ENCODE results near the gene CXorf65.

Gene CXorf65

GRCh38 chrX:71128915-71129765 is 22.6 kb upstream of the CXorf65 start:
- H3K27ac ChIP-seq (ENCODE audit: low read length), result no peak overlapping the region
- no peak overlapping the region for H3K4me3 ChIP-seq (ENCODE audit: low read length in 2 of 2)
- H3K27me3 ChIP-seq (ENCODE audit: control insufficient read depth in 1 of 2, insufficient read depth in 2 of 2, low read length in 2 of 2), result peaks cover 0 to 12% of the 10 kb centered on the region in 2 donors
- H3K36me3 ChIP-seq (ENCODE audit: control insufficient read depth in 2 of 2, insufficient read depth in 2 of 2, low read length in 2 of 2), result peaks cover 39 to 59% of the 10 kb centered on the region in 2 donors
- H3K4me1 ChIP-seq (ENCODE audit: control insufficient read depth, insufficient read depth, low read length), result peaks cover 4% of the 10 kb centered on the region
- no peaks in the 10 kb centered on the region for H3K9me3 ChIP-seq (ENCODE audit: control insufficient read depth in 2 of 2, low read length in 2 of 2)
- H3K9ac ChIP-seq (ENCODE audit: low read length in 2 of 2), result no peak overlapping the region

- H3K9ac ChIP-seq (ENCODE audit: low read length in 2 of 2), result no peak overlapping the region
- H3K4me3 ChIP-seq (ENCODE audit: low read length in 2 of 2), result no peak overlapping the region
- peaks cover 0 to 14% of the 10 kb centered on the region in 2 donors for H3K27me3 ChIP-seq (ENCODE audit: control insufficient read depth in 1 of 2, insufficient read depth in 2 of 2, low read length in 2 of 2)
- H3K4me1 ChIP-seq (ENCODE audit: control insufficient read depth, insufficient read depth, low read length), result peaks cover 4% of the 10 kb centered on the region
- H3K36me3 ChIP-seq (ENCODE audit: control insufficient read depth in 2 of 2, insufficient read depth in 2 of 2, low read length in 2 of 2), result peaks cover 47 to 66% of the 10 kb centered on the region in 2 donors
- H3K9me3 ChIP-seq (ENCODE audit: control insufficient read depth in 2 of 2, low read length in 2 of 2), result no peaks in the 10 kb centered on the region
- no peak overlapping the region for H3K27ac ChIP-seq (ENCODE audit: low read length)
Measured at GRCh38 chrX:71128166-71128833, 21.8 kb upstream of the CXorf65 start.

- Histone ChIP-seq H3K27ac (ENCODE audit: low read length) (peak overlapping the region; percentile 49), H3K9ac (ENCODE audit: low read length in 2 of 2) (peak overlapping the region; percentile 58 to 73), H3K4me1 (ENCODE audit: control insufficient read depth, insufficient read depth, low read length) (peaks cover 6% of the 10 kb centered on the region)
Measured at GRCh38 chrX:71118985-71119535, 12.5 kb upstream of the CXorf65 start.

GRCh38 chrX:71118032-71118984 is 11.8 kb upstream of the CXorf65 start, which contains the start of gene MED12:
Gene MED12, plus strand, starts transcription at chrX:71118596. Its CDS starts 159 bp downstream, at chrX:71118755.
- no peaks in the 10 kb centered on the region for H3K9me3 ChIP-seq (ENCODE audit: control insufficient read depth in 2 of 2, low read length in 2 of 2)
- H3K9ac ChIP-seq (ENCODE audit: low read length in 2 of 2), result peak within 1 kb of the TSS; percentile 72 to 73
- H3K36me3 ChIP-seq (ENCODE audit: control insufficient read depth in 2 of 2, insufficient read depth in 2 of 2, low read length in 2 of 2), result peaks cover 25% of the 10 kb centered on the region in 2 donors
- peaks cover 6% of the 10 kb centered on the region for H3K4me1 ChIP-seq (ENCODE audit: control insufficient read depth, insufficient read depth, low read length)
- peaks cover 0 to 3% of the 10 kb centered on the region in 2 donors for H3K27me3 ChIP-seq (ENCODE audit: control insufficient read depth in 1 of 2, insufficient read depth in 2 of 2, low read length in 2 of 2)
- peak within 1 kb of the TSS; percentile 49 for H3K27ac ChIP-seq (ENCODE audit: low read length)
- H3K4me3 ChIP-seq (ENCODE audit: low read length in 2 of 2), result peak within 1 kb of the TSS; percentile 70 to 73

More at GRCh38 chrX:71118985-71119535, 12.5 kb upstream of the CXorf65 start:
- H3K36me3 ChIP-seq (ENCODE audit: control insufficient read depth in 2 of 2, insufficient read depth in 2 of 2, low read length in 2 of 2), result peaks cover 31 to 32% of the 10 kb centered on the region in 2 donors
- no peaks in the 10 kb centered on the region for H3K9me3 ChIP-seq (ENCODE audit: control insufficient read depth in 2 of 2, low read length in 2 of 2)
- H3K4me3 ChIP-seq (ENCODE audit: low read length in 2 of 2), result peak overlapping the region; percentile 70 to 73
- peaks cover 0 to 5% of the 10 kb centered on the region in 2 donors for H3K27me3 ChIP-seq (ENCODE audit: control insufficient read depth in 1 of 2, insufficient read depth in 2 of 2, low read length in 2 of 2)

GRCh38 chrX:71117358-71117757 is 10.8 kb upstream of the CXorf65 start:
- no peak overlapping the region for H3K9ac ChIP-seq (ENCODE audit: low read length in 2 of 2)
- no peaks in the 10 kb centered on the region for H3K9me3 ChIP-seq (ENCODE audit: control insufficient read depth in 2 of 2, low read length in 2 of 2)
- peaks cover 15 to 16% of the 10 kb centered on the region in 2 donors for H3K36me3 ChIP-seq (ENCODE audit: control insufficient read depth in 2 of 2, insufficient read depth in 2 of 2, low read length in 2 of 2)
- H3K4me1 ChIP-seq (ENCODE audit: control insufficient read depth, insufficient read depth, low read length), result peaks cover 6% of the 10 kb centered on the region
- no peak overlapping the region for H3K4me3 ChIP-seq (ENCODE audit: low read length in 2 of 2)
- H3K27ac ChIP-seq (ENCODE audit: low read length), result no peak overlapping the region
- H3K27me3 ChIP-seq (ENCODE audit: control insufficient read depth in 1 of 2, insufficient read depth in 2 of 2, low read length in 2 of 2), result peaks cover 0 to 3% of the 10 kb centered on the region in 2 donors

GRCh38 chrX:71111921-71112431 is 5.4 kb upstream of the CXorf65 start:
- Histone ChIP-seq H3K36me3 (ENCODE audit: control insufficient read depth in 2 of 2, insufficient read depth in 2 of 2, low read length in 2 of 2) (no peaks in the 10 kb centered on the region), H3K27ac (ENCODE audit: low read length) (no peak overlapping the region), H3K27me3 (ENCODE audit: control insufficient read depth in 1 of 2, insufficient read depth in 2 of 2, low read length in 2 of 2) (peaks cover 0 to 21% of the 10 kb centered on the region in 2 donors), H3K4me1 (ENCODE audit: control insufficient read depth, insufficient read depth, low read length) (peaks cover 2% of the 10 kb centered on the region), H3K4me3 (ENCODE audit: low read length in 2 of 2) (no peak overlapping the region), H3K9ac (ENCODE audit: low read length in 2 of 2) (no peak overlapping the region), H3K9me3 (ENCODE audit: control insufficient read depth in 2 of 2, low read length in 2 of 2) (no peaks in the 10 kb centered on the region)

- Histone ChIP-seq H3K4me1 (ENCODE audit: control insufficient read depth, insufficient read depth, low read length) (peaks cover 2% of the 10 kb centered on the region), H3K27ac (ENCODE audit: low read length) (no peak within 1 kb of the TSS), H3K9ac (ENCODE audit: low read length in 2 of 2) (no peak within 1 kb of the TSS), H3K4me3 (ENCODE audit: low read length in 2 of 2) (no peak within 1 kb of the TSS), H3K36me3 (ENCODE audit: control insufficient read depth in 2 of 2, insufficient read depth in 2 of 2, low read length in 2 of 2) (no peaks in the 10 kb centered on the region), H3K27me3 (ENCODE audit: control insufficient read depth in 1 of 2, insufficient read depth in 2 of 2, low read length in 2 of 2) (peaks cover 0 to 24% of the 10 kb centered on the region in 2 donors), H3K9me3 (ENCODE audit: control insufficient read depth in 2 of 2, low read length in 2 of 2) (no peaks in the 10 kb centered on the region)
Measured at GRCh38 chrX:71111141-71111843, 4.8 kb upstream of the CXorf65 start, which contains the start of gene IL2RG. Gene IL2RG, minus strand, starts transcription at chrX:71111577. Its CDS starts 38 bp downstream, at chrX:71111539.

- Histone ChIP-seq H3K9ac (ENCODE audit: low read length in 2 of 2) (no peak overlapping the region), H3K27ac (ENCODE audit: low read length) (no peak overlapping the region), H3K4me1 (ENCODE audit: control insufficient read depth, insufficient read depth, low read length) (peaks cover 2% of the 10 kb centered on the region), H3K9me3 (ENCODE audit: control insufficient read depth in 2 of 2, low read length in 2 of 2) (no peaks in the 10 kb centered on the region), H3K27me3 (ENCODE audit: control insufficient read depth in 1 of 2, insufficient read depth in 2 of 2, low read length in 2 of 2) (peaks cover 0 to 39% of the 10 kb centered on the region in 2 donors), H3K4me3 (ENCODE audit: low read length in 2 of 2) (no peak overlapping the region), H3K36me3 (ENCODE audit: control insufficient read depth in 2 of 2, insufficient read depth in 2 of 2, low read length in 2 of 2) (no peaks in the 10 kb centered on the region)
Measured at GRCh38 chrX:71109051-71109450, 2.5 kb upstream of the CXorf65 start.

GRCh38 chrX:71107762-71108360 is 1.3 kb upstream of the CXorf65 start:
- Histone ChIP-seq H3K4me1 (ENCODE audit: control insufficient read depth, insufficient read depth, low read length) (peaks cover 2% of the 10 kb centered on the region), H3K27me3 (ENCODE audit: control insufficient read depth in 1 of 2, insufficient read depth in 2 of 2, low read length in 2 of 2) (peaks cover 0 to 42% of the 10 kb centered on the region in 2 donors), H3K4me3 (ENCODE audit: low read length in 2 of 2) (no peak overlapping the region), H3K9me3 (ENCODE audit: control insufficient read depth in 2 of 2, low read length in 2 of 2) (no peaks in the 10 kb centered on the region), H3K27ac (ENCODE audit: low read length) (no peak overlapping the region), H3K36me3 (ENCODE audit: control insufficient read depth in 2 of 2, insufficient read depth in 2 of 2, low read length in 2 of 2) (no peaks in the 10 kb centered on the region), H3K9ac (ENCODE audit: low read length in 2 of 2) (no peak overlapping the region)

Data from stomach smooth muscle (tissue), 2 donors.